ENCODE data around the gene KLC4.
"Not testable (repeated sequence)": the region's sequence is repeated elsewhere in the genome, so short reads cannot be mapped to it uniquely, and the experiment has no call there.

KLC4 gene

GRCh38 chr6:43074847-43075669, 15.6 kb downstream of the KLC4 start:
- FAIRE-seq, result no peak

- no peak for FAIRE-seq
Observed at GRCh38 chr6:43075670-43076463, 16.4 kb downstream of the KLC4 start, which contains the start of gene PTK7. Gene PTK7, plus strand, starts transcription at chr6:43076314. Its CDS starts 175 bp downstream, at chr6:43076489.

- FAIRE-seq, result no peak
Observed at GRCh38 chr6:43076464-43077332, 17.3 kb downstream of the KLC4 start.

- no peak for FAIRE-seq
Observed at GRCh38 chr6:43077333-43077809, 17.9 kb downstream of the KLC4 start.

- no peak for FAIRE-seq
Observed at GRCh38 chr6:43077981-43078511, 18.6 kb downstream of the KLC4 start.

GRCh38 chr6:43078691-43079090, 19.3 kb downstream of the KLC4 start:
- FAIRE-seq, result no peak

- FAIRE-seq, result no peak
Observed at GRCh38 chr6:43081043-43081442, 21.6 kb downstream of the KLC4 start.

GRCh38 chr6:43081922-43082321, 22.5 kb downstream of the KLC4 start:
- not testable (repeated sequence) for FAIRE-seq

GRCh38 chr6:43082806-43083655, 23.6 kb downstream of the KLC4 start:
- FAIRE-seq, result no peak

- no peak for FAIRE-seq
Observed at GRCh38 chr6:43086022-43086658, 26.7 kb downstream of the KLC4 start.

- no peak for FAIRE-seq
Observed at GRCh38 chr6:43088654-43089056, 29.2 kb downstream of the KLC4 start.

GRCh38 chr6:43089467-43089866, 30.0 kb downstream of the KLC4 start:
- no peak for FAIRE-seq

- no peak for FAIRE-seq
Observed at GRCh38 chr6:43089874-43090558, 30.6 kb downstream of the KLC4 start.

GRCh38 chr6:43090559-43090956, 31.1 kb downstream of the KLC4 start:
- no peak for FAIRE-seq

- FAIRE-seq, result no peak
Observed at GRCh38 chr6:43091020-43091419, 31.6 kb downstream of the KLC4 start.

GRCh38 chr6:43091436-43091991, 32.1 kb downstream of the KLC4 start:
- no peak for FAIRE-seq

- FAIRE-seq, result no peak
Observed at GRCh38 chr6:43092635-43093034, 33.2 kb downstream of the KLC4 start.

- FAIRE-seq, result no peak
Observed at GRCh38 chr6:43093436-43094289, 34.2 kb downstream of the KLC4 start.

GRCh38 chr6:43095939-43096338, 36.5 kb downstream of the KLC4 start:
- FAIRE-seq, result no peak
